K562 (cell line): ENCODE measurements around the gene SLC25A42. TPM values are rescaled to one million over a fixed set of nuclear protein-coding genes. Genes with fewer than 3 reads are reported as not detected.

Experiments
- CBFA2T2 ChIP-seq: fragments of 450-650 bp; conservative IDR thresholded peaks from 2 replicates; pipeline ENCODE4 v1.6.1; 2017; ENCODE audit warnings: mild to moderate bottlenecking
- ELF1 ChIP-seq: fragments of 200-800 bp; sonication (Bioruptor generic); IDR thresholded peaks from 2 replicates; pipeline ENCODE4 v1.6.1; 2016; ENCODE audit warnings: missing genetic modification characterization, missing compliant biosample characterization
- MAX ChIP-seq: sonication (generic); formaldehyde crosslinking; IDR thresholded peaks from 2 replicates; pipeline ENCODE4 v1.9.0; 2022; ENCODE audit warnings: mild to moderate bottlenecking, missing genetic modification reagents
- MNT ChIP-seq, 2 experiments: fragments of 450-650 bp; conservative IDR thresholded peaks; 2 replicates each; pipeline ENCODE4 v1.6.1; 2017; ENCODE audit warnings: mild to moderate bottlenecking in 2 of 2, moderate library complexity in 2 of 2
- NCOA4 ChIP-seq: fragments of 450-650 bp; IDR thresholded peaks from 2 replicates; pipeline ENCODE4 v1.6.1; 2018; ENCODE audit warnings: mild to moderate bottlenecking; ENCODE audit not compliant: partially characterized antibody
- SP1 ChIP-seq: sonication (generic); formaldehyde crosslinking; IDR thresholded peaks from 2 replicates; pipeline ENCODE4 v1.8.1; 2022; ENCODE audit warnings: mild to moderate bottlenecking, missing genetic modification reagents
- TRIM25 ChIP-seq: fragments of 450-650 bp; IDR thresholded peaks from 2 replicates; pipeline ENCODE4 v1.7.0; 2016; ENCODE audit warnings: borderline replicate concordance
- U2AF2 ChIP-seq: fragments of 200-400 bp; formaldehyde crosslinking; optimal IDR thresholded peaks from 2 replicates; pipeline ENCODE3; 2017; ENCODE audit warnings: low read depth, mild to moderate bottlenecking, low read length
- XRCC4 ChIP-seq: IDR thresholded peaks from one replicate; pipeline ENCODE4 v1.6.1; 2011; ENCODE audit not compliant: insufficient read depth, insufficient read length; ENCODE audit errors: extremely low read depth
- ZBTB11 ChIP-seq, 3 experiments: fragments of 200-800 bp in 1 of 3; fragments of 250-450 bp in 1 of 3; fragments of 450-650 bp in 1 of 3; sonication (Bioruptor Pico) in 1 of 3; sonication (Bioruptor generic) in 1 of 3; formaldehyde crosslinking in 1 of 3; IDR thresholded peaks; 2 replicates each; pipeline versions ENCODE4 v1.6.1 to v1.8.0; 2016 to 2022; ENCODE audit warnings: mild to moderate bottlenecking in 2 of 3, missing genetic modification characterization in 2 of 3, missing compliant biosample characterization in 1 of 3, moderate library complexity in 1 of 3
- ZBTB17 ChIP-seq: fragments of 450-650 bp; formaldehyde crosslinking; IDR thresholded peaks from 2 replicates; pipeline ENCODE4 v1.4.0; 2020; ENCODE audit warnings: mild to moderate bottlenecking
- ZFP91 ChIP-seq: sonication (generic); formaldehyde crosslinking; IDR thresholded peaks from 2 replicates; pipeline ENCODE4 v1.8.0; 2022; ENCODE audit warnings: mild to moderate bottlenecking, missing genetic modification reagents
- ZNF232 ChIP-seq: sonication (generic); formaldehyde crosslinking; IDR thresholded peaks from 2 replicates; pipeline ENCODE4 v1.8.0; 2022; ENCODE audit warnings: mild to moderate bottlenecking, missing genetic modification reagents
- ZNF354B ChIP-seq: fragments of 250-450 bp; sonication (Bioruptor Pico); IDR thresholded peaks from 2 replicates; pipeline ENCODE4 v1.4.0; 2020
- ZNF398 ChIP-seq: fragments of 250-450 bp; sonication (Bioruptor Pico); IDR thresholded peaks from 2 replicates; pipeline ENCODE4 v1.8.0; 2021; ENCODE audit warnings: moderate library complexity, mild to moderate bottlenecking, inconsistent platforms
- ZNF785 ChIP-seq: fragments of 250-450 bp; sonication (Bioruptor Pico); IDR thresholded peaks from 2 replicates; pipeline ENCODE4 v1.4.0; 2020; ENCODE audit warnings: mild to moderate bottlenecking
- polyA plus RNA-seq, 8 experiments: library from polyadenylated mRNA; depleted of rRNA in 4 of 8; stranded (reverse) in 5 of 8; unstranded in 3 of 8; fragments of >200 nt; fragmentation: Nextera tagmentation in 2 of 8; fragmentation: Illumina TruSeq in 1 of 8; extraction: Ambion mirVana in 2 of 8; extraction: Trizol in 1 of 8; gene quantifications; 2 replicates each; pipeline versions ENCODE4 v1.2.1 to v1.2.3, GENCODE V29; 2011 to 2014; ENCODE audit warnings: inconsistent platforms in 1 of 8, missing spikeins in 1 of 8
- total RNA-seq, 7 experiments: library from RNA; depleted of rRNA in 6 of 7; stranded (reverse); fragments of >200 nt in 6 of 7; fragmentation: Illumina TruSeq in 2 of 7; extraction: Trizol in 2 of 7; gene quantifications; 2 replicates each; pipeline versions ENCODE4 v1.2.1 to v1.2.3, GENCODE V29; 2011 to 2021; ENCODE audit warnings: low replicate concordance in 1 of 7

The SLC25A42 gene
- total and polyA plus RNA-seq, 9 of the 15 experiments (the other 6 are each of a cell fraction or from before 2014, with no cell fraction given), result 0.59 to 32.2 (median 14.1) TPM

GRCh38 chr19:19105365-19106055 is 41.7 kb downstream of the SLC25A42 start (continued):
- TF ChIP-seq MAX (CRISPR knock-in tag), result peak; percentile 82
- no peak for TF ChIP-seq ZNF232 (CRISPR knock-in tag)
- no peak for TF ChIP-seq NCOA4
- no peak for TF ChIP-seq ZFP91 (CRISPR knock-in tag)
- no peak for TF ChIP-seq TRIM25
- no peak for TF ChIP-seq CBFA2T2
- peak; percentile 78 to 91; a peak in 3 of 4 replicates for TF ChIP-seq MNT (conservative IDR thresholded peaks at IDR 0.05)
- TF ChIP-seq ZBTB11 (CRISPR knock-in tag; IDR thresholded peaks at IDR 0.05), result no peak
- no peak for TF ChIP-seq ZNF398 (CRISPR knock-in tag)
- TF ChIP-seq U2AF2, result no peak
- TF ChIP-seq ZBTB17 (CRISPR knock-in tag), result 0 out of 2 replicates have a peak, but pooled peaks have one; percentile 24
- TF ChIP-seq ZNF785 (CRISPR knock-in tag), result no peak
- 0 out of 2 replicates have a peak, but pooled peaks have one; percentile 43 for TF ChIP-seq ELF1 (tag)
- TF ChIP-seq XRCC4, result no peak
- no peak for TF ChIP-seq ZNF354B
- TF ChIP-seq SP1, result peak; percentile 69
